ENCODE measurements around the gene UCN.

GRCh38 chr2:27265536-27265870 is 42.7 kb downstream of the UCN start:
- no peak for TF ChIP-seq CTCF (IDR thresholded peaks at IDR 0.05; ENCODE audit: insufficient read depth, low read length)
- no peak for TF ChIP-seq POLR2AphosphoS5 (IDR thresholded peaks at IDR 0.05; ENCODE audit: low read depth)
- TF ChIP-seq REST (IDR thresholded peaks at IDR 0.05; ENCODE audit: insufficient replicate concordance, low read depth) = no peak

Data from HL-60 (cell line).